Karpas-422 (cell line): Measurements from ENCODE around the gene ABI3BP. TPM values are rescaled to one million over a fixed set of nuclear protein-coding genes. Genes with fewer than 3 reads are reported as not detected.

Experiments
- DNase-seq: peaks from one replicate; pipeline ENCODE4 v3.0.0-alpha.2; 2015
- H2AFZ ChIP-seq: fragments of 200-600 bp; sonication (generic); 2 replicates; pipeline ENCODE4 v1.6.1; 2014; ENCODE audit warnings: antibody characterized with exemption, low read length, mixed read lengths
- H3K27ac ChIP-seq: fragments of 200-600 bp; sonication (generic); 2 replicates; pipeline ENCODE4 v1.5.1; 2014; ENCODE audit warnings: mild to moderate bottlenecking, low read length, moderate library complexity
- H3K27me3 ChIP-seq: fragments of 200-600 bp; sonication (generic); 2 replicates; pipeline ENCODE4 v1.6.1; 2014; ENCODE audit warnings: low read length, mixed read lengths
- H3K36me3 ChIP-seq: fragments of 200-600 bp; sonication (generic); 2 replicates; pipeline ENCODE4 v1.6.1; 2014; ENCODE audit warnings: low read length, mixed read lengths; ENCODE audit not compliant: insufficient read depth
- H3K4me1 ChIP-seq: fragments of 200-600 bp; sonication (generic); 2 replicates; pipeline ENCODE4 v1.6.1; 2014; ENCODE audit warnings: mild to moderate bottlenecking, low read length, mixed read lengths
- H3K4me2 ChIP-seq: fragments of 200-600 bp; sonication (generic); 2 replicates; pipeline ENCODE4 v1.6.1; 2014; ENCODE audit warnings: low read length, low read depth, mild to moderate bottlenecking; ENCODE audit not compliant: poor library complexity, severe bottlenecking
- H3K4me3 ChIP-seq: fragments of 200-600 bp; sonication (generic); 2 replicates; pipeline ENCODE4 v1.5.1; 2014; ENCODE audit warnings: mild to moderate bottlenecking, antibody characterized with exemption, low read length, mixed read lengths
- H3K79me2 ChIP-seq: fragments of 200-600 bp; sonication (generic); 2 replicates; pipeline ENCODE4 v1.6.1; 2014; ENCODE audit warnings: mild to moderate bottlenecking, low read length, mixed read lengths
- H3K9ac ChIP-seq: fragments of 200-600 bp; sonication (generic); 2 replicates; pipeline ENCODE4 v1.6.0; 2014; ENCODE audit warnings: low read length
- H3K9me2 ChIP-seq: fragments of 200-600 bp; sonication (generic), shearing (Covaris generic); replicated peaks from 2 replicates; pipeline ENCODE4 v1.6.0; 2014; ENCODE audit warnings: mild to moderate bottlenecking, low read length, moderate library complexity; ENCODE audit not compliant: insufficient read depth
- H3K9me3 ChIP-seq: fragments of 300-700, 200-600 bp; sonication (generic); 2 replicates; pipeline ENCODE4 v1.6.1; 2014; ENCODE audit warnings: low read length, mixed read lengths
- H4K20me1 ChIP-seq: fragments of 200-600 bp; sonication (generic); 2 replicates; pipeline ENCODE4 v1.6.1; 2014; ENCODE audit warnings: mild to moderate bottlenecking, antibody characterized with exemption, low read length, low read depth; ENCODE audit not compliant: insufficient read depth
- total RNA-seq: library from RNA; depleted of rRNA; stranded (reverse); fragments of >200 nt; shearing (Covaris generic); gene quantifications from 2 replicates; pipeline ENCODE4 v1.2.3, GENCODE V29; 2014; ENCODE audit warnings: low replicate concordance

Gene ABI3BP
- total RNA-seq, 1 experiment from 2014 or later, result not detected

DNA sequence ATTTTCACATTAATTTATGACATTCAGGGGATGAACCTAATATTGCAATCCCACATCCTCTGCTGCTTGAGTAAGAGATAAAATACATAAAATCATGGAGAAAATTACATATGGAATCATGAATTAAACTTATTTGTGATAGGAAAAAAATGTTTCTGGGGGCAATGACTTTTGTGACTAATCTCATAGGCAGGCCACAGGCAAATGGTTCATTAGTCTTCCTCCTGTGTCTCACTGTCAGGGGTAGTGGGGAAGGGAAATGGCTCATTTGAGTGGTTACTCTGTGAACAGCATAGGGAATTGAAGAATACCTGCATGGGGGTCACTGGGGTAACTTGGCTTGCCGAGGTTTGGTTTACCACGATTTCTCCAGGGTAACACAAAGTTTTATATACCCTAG lies 211.9 kb downstream of the ABI3BP start:
- Histone ChIP-seq H2AFZ (no peak overlapping the region), H3K4me3 (no peak overlapping the region), H4K20me1 (no peaks in the 10 kb centered on the region), H3K9me2 (no peaks in the 10 kb centered on the region), H3K79me2 (no peaks in the 10 kb centered on the region), H3K9ac (no peak overlapping the region), H3K9me3 (no peaks in the 10 kb centered on the region), H3K27me3 (0 out of 2 replicates have a peak, but pooled peaks cover 2% of the 10 kb centered on the region), H3K4me2 (no peak overlapping the region), H3K36me3 (no peaks in the 10 kb centered on the region), H3K27ac (no peak overlapping the region), H3K4me1 (no peaks in the 10 kb centered on the region)
- DNase-seq, result no peak

- Histone ChIP-seq H3K4me1 (no peaks in the 10 kb centered on the region), H2AFZ (no peak overlapping the region), H3K4me3 (no peak overlapping the region), H4K20me1 (no peaks in the 10 kb centered on the region), H3K9me3 (no peaks in the 10 kb centered on the region), H3K36me3 (no peaks in the 10 kb centered on the region), H3K79me2 (no peaks in the 10 kb centered on the region), H3K4me2 (no peak overlapping the region), H3K27ac (no peak overlapping the region), H3K9ac (no peak overlapping the region), H3K27me3 (0 out of 2 replicates have a peak, but pooled peaks cover 2% of the 10 kb centered on the region), H3K9me2 (no peaks in the 10 kb centered on the region)
- no peak for DNase-seq
Observed at GRCh38 chr3:100780071-100780622, 213.1 kb downstream of the ABI3BP start.

- no peak overlapping the region for H3K4me3 ChIP-seq
- DNase-seq, result no peak
- H3K4me1 ChIP-seq, result no peaks in the 10 kb centered on the region
- H3K4me2 ChIP-seq, result no peak overlapping the region
- no peak overlapping the region for H3K9ac ChIP-seq
- no peak overlapping the region for H3K27ac ChIP-seq
- no peaks in the 10 kb centered on the region for H3K9me2 ChIP-seq
- H2AFZ ChIP-seq, result no peak overlapping the region
- no peaks in the 10 kb centered on the region for H4K20me1 ChIP-seq
- no peaks in the 10 kb centered on the region for H3K79me2 ChIP-seq
- H3K27me3 ChIP-seq, result 0 out of 2 replicates have a peak, but pooled peaks cover 2% of the 10 kb centered on the region
- H3K9me3 ChIP-seq, result no peaks in the 10 kb centered on the region
- no peaks in the 10 kb centered on the region for H3K36me3 ChIP-seq
Observed at GRCh38 chr3:100779480-100779879, 213.7 kb downstream of the ABI3BP start.

DNA sequence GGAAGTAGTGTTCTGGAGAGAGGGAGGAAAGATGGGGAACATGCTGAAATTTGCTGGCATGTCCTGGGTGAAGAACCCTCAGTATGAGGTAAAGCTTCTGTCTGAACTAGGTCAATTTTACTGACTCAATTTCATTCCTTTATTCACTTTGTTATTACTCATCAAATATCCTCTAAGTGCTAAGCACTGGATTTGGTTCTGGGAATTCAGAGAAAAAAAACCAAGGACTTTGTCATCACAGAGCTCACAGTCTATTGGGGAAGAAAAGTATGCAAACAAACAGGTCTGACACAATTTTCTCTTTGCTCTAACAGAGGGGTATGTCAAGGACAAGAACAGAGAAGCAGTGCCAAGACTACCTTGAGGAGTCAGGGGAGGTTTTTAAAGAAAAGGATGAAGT lies 215.9 kb downstream of the ABI3BP start:
- Histone ChIP-seq H2AFZ (no peak overlapping the region), H3K9me2 (no peaks in the 10 kb centered on the region), H3K4me1 (no peaks in the 10 kb centered on the region), H3K9ac (no peak overlapping the region), H3K27me3 (0 out of 2 replicates have a peak, but pooled peaks cover 3% of the 10 kb centered on the region), H3K4me3 (no peak overlapping the region), H3K79me2 (no peaks in the 10 kb centered on the region), H3K9me3 (no peaks in the 10 kb centered on the region), H3K4me2 (no peak overlapping the region), H3K27ac (no peak overlapping the region), H3K36me3 (no peaks in the 10 kb centered on the region), H4K20me1 (no peaks in the 10 kb centered on the region)
- DNase-seq, result no peak

GRCh38 chr3:100776746-100777145 lies 216.5 kb downstream of the ABI3BP start:
- Histone ChIP-seq H4K20me1 (no peaks in the 10 kb centered on the region), H3K36me3 (no peaks in the 10 kb centered on the region), H3K79me2 (no peaks in the 10 kb centered on the region), H3K9ac (no peak overlapping the region), H3K4me3 (no peak overlapping the region), H2AFZ (no peak overlapping the region), H3K4me1 (no peaks in the 10 kb centered on the region), H3K9me3 (no peaks in the 10 kb centered on the region), H3K4me2 (no peak overlapping the region), H3K27me3 (0 out of 2 replicates have a peak, but pooled peaks cover 3% of the 10 kb centered on the region), H3K27ac (no peak overlapping the region), H3K9me2 (no peaks in the 10 kb centered on the region)
- DNase-seq, result peak; percentile 53

DNA sequence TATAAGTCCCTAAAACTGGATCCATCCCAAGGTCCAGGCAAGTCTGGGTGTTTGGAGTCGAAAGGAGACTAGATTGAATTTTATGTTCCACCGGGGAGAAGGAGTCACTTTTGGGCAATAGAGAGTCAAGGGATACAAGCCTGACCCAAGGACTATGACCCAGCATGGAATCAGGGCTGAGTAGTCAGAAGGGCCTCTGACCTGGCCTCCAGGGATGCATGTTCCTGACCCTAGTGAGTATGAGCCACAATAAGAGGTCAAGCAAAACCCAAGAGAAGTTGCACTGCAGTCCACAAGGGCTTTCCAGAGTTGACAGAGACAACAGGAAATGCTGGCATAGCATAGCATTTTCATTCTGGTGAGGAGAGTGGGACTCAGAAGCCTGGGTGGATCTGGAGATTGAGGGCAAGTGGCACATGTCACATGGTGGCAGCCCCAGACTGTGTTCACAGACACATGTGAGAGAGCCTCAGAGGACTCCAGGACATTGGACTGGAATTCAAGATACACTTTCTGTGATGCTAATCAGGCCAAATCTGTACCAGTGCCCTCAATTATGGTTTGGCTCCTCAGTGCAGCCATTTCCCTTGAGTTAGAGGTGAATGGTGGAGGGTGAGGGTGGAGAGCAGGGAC lies 217.0 kb downstream of the ABI3BP start:
- Histone ChIP-seq H3K27ac (no peak overlapping the region), H3K4me3 (no peak overlapping the region), H3K9me3 (no peaks in the 10 kb centered on the region), H3K27me3 (0 out of 2 replicates have a peak, but pooled peaks cover 3% of the 10 kb centered on the region), H4K20me1 (no peaks in the 10 kb centered on the region), H3K4me2 (no peak overlapping the region), H3K4me1 (no peaks in the 10 kb centered on the region), H3K36me3 (no peaks in the 10 kb centered on the region), H3K79me2 (no peaks in the 10 kb centered on the region), H2AFZ (no peak overlapping the region), H3K9ac (no peak overlapping the region), H3K9me2 (no peaks in the 10 kb centered on the region)
- DNase-seq, result no peak

- DNase-seq, result no peak
- Histone ChIP-seq H3K4me1 (no peaks in the 10 kb centered on the region), H3K4me3 (no peak overlapping the region), H3K27ac (no peak overlapping the region), H4K20me1 (no peaks in the 10 kb centered on the region), H3K79me2 (no peaks in the 10 kb centered on the region), H3K9me3 (no peaks in the 10 kb centered on the region), H3K4me2 (no peak overlapping the region), H3K27me3 (0 out of 2 replicates have a peak, but pooled peaks cover 3% of the 10 kb centered on the region), H3K9ac (no peak overlapping the region), H2AFZ (no peak overlapping the region), H3K9me2 (no peaks in the 10 kb centered on the region), H3K36me3 (no peaks in the 10 kb centered on the region)
Observed at GRCh38 chr3:100775669-100776068, 217.6 kb downstream of the ABI3BP start.

DNA sequence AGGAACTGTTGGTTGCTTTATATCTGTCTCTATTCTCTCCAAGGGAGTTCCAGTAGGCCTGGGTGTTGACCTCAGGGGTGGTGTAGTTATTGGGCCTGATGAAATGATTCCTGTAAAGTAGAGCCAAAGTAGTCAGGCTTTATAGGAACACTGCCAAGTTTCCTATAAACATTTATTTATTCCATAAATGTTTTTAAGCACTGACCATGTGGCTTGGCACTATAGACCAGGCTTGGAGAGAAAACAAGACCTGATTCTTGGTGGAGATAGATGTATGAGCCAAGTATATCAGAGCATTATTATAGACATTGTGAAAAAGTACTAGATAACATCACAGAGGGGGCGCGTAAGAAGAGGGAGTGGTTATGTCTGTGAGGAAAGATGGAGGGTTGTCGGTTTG lies 218.0 kb downstream of the ABI3BP start:
- Histone ChIP-seq H3K27ac (no peak overlapping the region), H3K4me1 (no peaks in the 10 kb centered on the region), H3K9ac (no peak overlapping the region), H3K9me3 (no peaks in the 10 kb centered on the region), H3K4me3 (no peak overlapping the region), H2AFZ (no peak overlapping the region), H3K36me3 (no peaks in the 10 kb centered on the region), H3K27me3 (0 out of 2 replicates have a peak, but pooled peaks cover 3% of the 10 kb centered on the region), H3K9me2 (no peaks in the 10 kb centered on the region), H4K20me1 (no peaks in the 10 kb centered on the region), H3K79me2 (no peaks in the 10 kb centered on the region), H3K4me2 (no peak overlapping the region)
- DNase-seq, result no peak
